K562 (cell line): ENCODE data around the gene RNF168. TPM values are rescaled to one million over a fixed set of nuclear protein-coding genes. Genes with fewer than 3 reads are reported as not detected.
A peak's percentile ranks its signal among the peaks of the same experiment; 100 is the strongest.

ENCODE experiments used
- NFE2 ChIP-seq: IDR thresholded peaks from 2 replicates; pipeline ENCODE4 v1.6.1; 2014; ENCODE audit warnings: antibody characterized with exemption, low read depth
- polyA plus RNA-seq, 8 experiments: library from polyadenylated mRNA; depleted of rRNA in 4 of 8; stranded (reverse) in 5 of 8; unstranded in 3 of 8; fragments of >200 nt; fragmentation: Nextera tagmentation in 2 of 8; fragmentation: Illumina TruSeq in 1 of 8; extraction: Ambion mirVana in 2 of 8; extraction: Trizol in 1 of 8; gene quantifications; 2 replicates each; pipeline versions ENCODE4 v1.2.1 to v1.2.3, GENCODE V29; 2011 to 2014; ENCODE audit warnings: inconsistent platforms in 1 of 8, missing spikeins in 1 of 8
- total RNA-seq, 7 experiments: library from RNA; depleted of rRNA in 6 of 7; stranded (reverse); fragments of >200 nt in 6 of 7; fragmentation: Illumina TruSeq in 2 of 7; extraction: Trizol in 2 of 7; gene quantifications; 2 replicates each; pipeline versions ENCODE4 v1.2.1 to v1.2.3, GENCODE V29; 2011 to 2021; ENCODE audit warnings: low replicate concordance in 1 of 7
- TF ChIP-seq, protein P1 (sequence below): sonication (generic); formaldehyde crosslinking; IDR thresholded peaks from 2 replicates; pipeline ENCODE4 v1.8.0; 2023; ENCODE audit warnings: mild to moderate bottlenecking, missing genetic modification reagents
- TF ChIP-seq, protein P2 (sequence below): sonication (generic); formaldehyde crosslinking; IDR thresholded peaks from 2 replicates; pipeline ENCODE4 v1.8.0; 2022; ENCODE audit warnings: missing genetic modification reagents, mild to moderate bottlenecking, moderate library complexity, borderline replicate concordance

The RNF168 gene
- total and polyA plus RNA-seq, 9 of the 15 experiments (the other 6 are each of a cell fraction or from before 2014, with no cell fraction given) = 6.0 to 32.1 (median 16.6) TPM

DNA sequence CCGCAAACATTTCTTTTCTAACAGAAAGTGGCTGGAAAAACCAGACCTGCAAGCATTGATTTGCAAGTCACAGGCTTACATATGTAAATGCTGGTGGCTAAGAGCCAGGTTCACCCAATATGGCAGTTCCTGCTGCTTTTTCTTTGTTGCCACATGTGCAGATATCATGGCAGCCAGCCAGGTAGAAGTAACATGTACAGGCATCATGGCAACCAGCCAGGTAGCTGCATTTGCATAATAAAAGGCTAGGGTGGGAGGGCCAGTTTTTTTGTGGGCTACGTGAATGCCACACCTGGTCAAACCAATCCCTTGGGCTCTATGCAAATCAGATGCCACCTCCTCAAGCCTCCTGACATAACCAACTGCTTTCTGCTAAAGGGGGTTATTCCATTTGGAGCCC, 14.4 kb upstream of the RNF168 start (continued):
- TF ChIP-seq, protein P1, sequence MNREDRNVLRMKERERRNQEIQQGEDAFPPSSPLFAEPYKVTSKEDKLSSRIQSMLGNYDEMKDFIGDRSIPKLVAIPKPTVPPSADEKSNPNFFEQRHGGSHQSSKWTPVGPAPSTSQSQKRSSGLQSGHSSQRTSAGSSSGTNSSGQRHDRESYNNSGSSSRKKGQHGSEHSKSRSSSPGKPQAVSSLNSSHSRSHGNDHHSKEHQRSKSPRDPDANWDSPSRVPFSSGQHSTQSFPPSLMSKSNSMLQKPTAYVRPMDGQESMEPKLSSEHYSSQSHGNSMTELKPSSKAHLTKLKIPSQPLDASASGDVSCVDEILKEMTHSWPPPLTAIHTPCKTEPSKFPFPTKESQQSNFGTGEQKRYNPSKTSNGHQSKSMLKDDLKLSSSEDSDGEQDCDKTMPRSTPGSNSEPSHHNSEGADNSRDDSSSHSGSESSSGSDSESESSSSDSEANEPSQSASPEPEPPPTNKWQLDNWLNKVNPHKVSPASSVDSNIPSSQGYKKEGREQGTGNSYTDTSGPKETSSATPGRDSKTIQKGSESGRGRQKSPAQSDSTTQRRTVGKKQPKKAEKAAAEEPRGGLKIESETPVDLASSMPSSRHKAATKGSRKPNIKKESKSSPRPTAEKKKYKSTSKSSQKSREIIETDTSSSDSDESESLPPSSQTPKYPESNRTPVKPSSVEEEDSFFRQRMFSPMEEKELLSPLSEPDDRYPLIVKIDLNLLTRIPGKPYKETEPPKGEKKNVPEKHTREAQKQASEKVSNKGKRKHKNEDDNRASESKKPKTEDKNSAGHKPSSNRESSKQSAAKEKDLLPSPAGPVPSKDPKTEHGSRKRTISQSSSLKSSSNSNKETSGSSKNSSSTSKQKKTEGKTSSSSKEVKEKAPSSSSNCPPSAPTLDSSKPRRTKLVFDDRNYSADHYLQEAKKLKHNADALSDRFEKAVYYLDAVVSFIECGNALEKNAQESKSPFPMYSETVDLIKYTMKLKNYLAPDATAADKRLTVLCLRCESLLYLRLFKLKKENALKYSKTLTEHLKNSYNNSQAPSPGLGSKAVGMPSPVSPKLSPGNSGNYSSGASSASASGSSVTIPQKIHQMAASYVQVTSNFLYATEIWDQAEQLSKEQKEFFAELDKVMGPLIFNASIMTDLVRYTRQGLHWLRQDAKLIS (CRISPR knock-in tag) = 0 out of 2 replicates have a peak, but pooled peaks have one; percentile 60
- TF ChIP-seq, protein P2, sequence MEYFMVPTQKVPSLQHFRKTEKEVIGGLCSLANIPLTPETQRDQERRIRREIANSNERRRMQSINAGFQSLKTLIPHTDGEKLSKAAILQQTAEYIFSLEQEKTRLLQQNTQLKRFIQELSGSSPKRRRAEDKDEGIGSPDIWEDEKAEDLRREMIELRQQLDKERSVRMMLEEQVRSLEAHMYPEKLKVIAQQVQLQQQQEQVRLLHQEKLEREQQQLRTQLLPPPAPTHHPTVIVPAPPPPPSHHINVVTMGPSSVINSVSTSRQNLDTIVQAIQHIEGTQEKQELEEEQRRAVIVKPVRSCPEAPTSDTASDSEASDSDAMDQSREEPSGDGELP (CRISPR knock-in tag) = 0 out of 2 replicates have a peak, but pooled peaks have one; percentile 27
- 0 out of 2 replicates have a peak, but pooled peaks have one; percentile 9 for TF ChIP-seq NFE2
